HL-60 (cell line): Measurements from ENCODE around the gene TMEM37.

Source experiments
- CTCF ChIP-seq: IDR thresholded peaks from one replicate; pipeline ENCODE4 v1.5.1; 2011; ENCODE audit warnings: low read length, control low read depth, inconsistent platforms; ENCODE audit not compliant: insufficient read depth
- GABPA ChIP-seq: IDR thresholded peaks from 2 replicates; pipeline ENCODE4 v1.6.1; 2012; ENCODE audit warnings: low read depth
- POLR2AphosphoS5 ChIP-seq: IDR thresholded peaks from 2 replicates; pipeline ENCODE4 v1.6.1; 2012; ENCODE audit warnings: low read depth
- REST ChIP-seq: IDR thresholded peaks from 2 replicates; pipeline ENCODE4 v1.6.1; 2012; ENCODE audit warnings: low read depth; ENCODE audit not compliant: insufficient replicate concordance
- SPI1 ChIP-seq: IDR thresholded peaks from 2 replicates; pipeline ENCODE4 v1.6.1; 2012; ENCODE audit warnings: low read depth, mild to moderate bottlenecking, borderline replicate concordance

- TF ChIP-seq REST (no peak), CTCF (no peak), GABPA (no peak), SPI1 (no peak), POLR2AphosphoS5 (no peak)
Measured at GRCh38 chr2:119446037-119446436, 14.4 kb downstream of the TMEM37 start.
